Activated CD4-positive, alpha-beta T cell treated with anti-CD3 and anti-CD28 coated beads, Interleukin-10, Interleukin-2, amounts not matched to agents 100 ng/mL and 50 ng/mL, durations not matched to agents 16 hours and 8 hours (primary cell): ENCODE results near the gene TOLLIP.
"Not testable (repeated sequence)": the region's sequence is repeated elsewhere in the genome, so short reads cannot be mapped to it uniquely, and the experiment has no call there.

Experiments
- DNase-seq: peaks from one replicate; pipeline ENCODE4 v3.0.0-alpha.2; 2020

TOLLIP gene

DNA sequence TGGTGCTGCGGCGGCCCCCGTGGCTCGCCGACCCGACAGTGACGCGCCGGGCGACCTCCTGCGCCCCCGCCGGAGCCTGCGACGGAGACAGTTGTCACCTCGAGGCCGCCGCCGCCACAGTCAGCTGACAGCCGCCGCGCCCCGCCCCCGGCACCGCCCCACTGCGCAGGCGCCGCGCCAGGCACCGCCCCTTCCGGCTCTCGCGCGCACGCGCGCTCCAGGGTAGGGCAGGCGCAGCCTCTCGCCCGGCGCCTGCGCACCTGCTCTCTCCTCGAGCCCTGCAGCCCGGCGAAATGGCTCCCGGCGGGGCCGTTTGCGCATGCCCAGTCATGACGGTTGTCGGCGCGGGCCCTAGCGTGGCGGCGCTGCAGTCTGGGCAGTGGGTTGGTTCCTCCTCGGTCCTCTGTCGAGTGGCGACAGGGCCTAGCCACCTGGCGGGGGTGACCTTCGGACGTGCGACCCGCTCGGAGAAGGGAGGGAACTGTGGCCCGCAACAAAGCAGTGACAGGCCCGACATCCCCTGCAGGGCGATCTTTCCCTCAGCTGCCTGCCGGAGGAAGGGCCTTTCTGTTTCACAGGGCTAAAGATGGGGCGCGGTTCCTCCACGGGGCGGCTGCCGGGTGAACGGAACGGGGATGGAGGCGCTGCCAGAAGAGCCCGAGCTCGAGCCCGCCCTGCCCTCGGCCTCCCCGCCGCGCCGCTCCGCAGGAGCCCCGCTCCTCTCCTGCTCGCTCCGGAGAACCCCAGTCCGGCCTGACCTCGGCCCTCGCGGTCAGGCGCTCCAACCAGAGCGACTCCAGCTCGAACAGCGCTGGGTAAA, at the start of gene TOLLIP:
TSS of gene TOLLIP (minus strand) at position 135 of the 820 bp plus-strand sequence. CDS start at position 1, 134 bp downstream.
- DNase-seq = peak; percentile 98

- DNase-seq = not testable (repeated sequence)
Observed at GRCh38 chr11:1358931-1359330, 49.5 kb upstream of the TOLLIP start.

DNA sequence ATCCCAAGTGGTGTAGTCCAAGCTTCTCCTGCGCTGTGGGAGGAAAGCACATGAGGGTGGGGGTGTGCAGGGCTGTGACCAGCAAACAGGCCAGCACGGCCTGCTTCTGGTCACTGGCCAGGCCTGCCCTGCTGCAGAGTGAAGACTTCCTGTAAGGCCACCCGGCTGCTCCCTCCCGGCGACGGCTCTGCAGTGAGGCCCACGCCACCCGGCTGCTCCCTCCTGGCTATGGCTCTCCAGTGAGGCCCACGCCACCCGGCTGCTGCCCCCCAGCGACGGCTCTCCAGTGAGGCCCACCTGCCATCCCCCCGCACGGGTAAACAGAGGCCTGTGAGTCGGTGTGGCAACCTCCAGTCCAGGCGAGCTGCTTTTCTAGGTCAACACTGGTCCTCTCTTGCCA, 48.9 kb upstream of the TOLLIP start:
- no peak for DNase-seq

DNA sequence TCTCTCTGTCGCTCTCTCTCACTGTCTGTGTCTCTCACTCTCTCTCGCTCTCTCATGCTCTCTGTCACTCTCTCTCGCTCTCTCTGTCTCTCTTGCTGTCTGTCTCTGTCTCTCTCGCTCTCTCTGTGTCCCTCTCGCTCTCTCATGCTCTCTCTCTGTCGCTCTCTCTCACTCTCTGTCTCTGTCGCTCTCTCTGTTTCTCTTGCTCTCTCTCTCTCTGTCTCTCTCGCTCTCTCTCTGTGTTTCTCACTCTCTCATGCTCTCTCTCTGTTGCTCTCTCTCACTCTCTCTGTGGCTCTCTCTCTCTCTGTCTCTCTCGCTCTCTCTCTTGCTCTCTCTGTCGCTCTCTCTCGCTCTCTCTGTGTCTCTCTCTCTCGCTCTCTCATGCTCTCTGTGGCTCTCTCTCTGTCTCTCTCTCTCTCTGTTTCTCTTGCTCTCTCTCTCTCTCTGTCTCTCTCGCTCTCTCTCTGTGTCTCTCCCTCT, 47.1 kb upstream of the TOLLIP start:
- DNase-seq = no peak

- no peak for DNase-seq
Observed at GRCh38 chr11:1356007-1356435, 46.6 kb upstream of the TOLLIP start.

- no peak for DNase-seq
Observed at GRCh38 chr11:1354125-1354938, 44.9 kb upstream of the TOLLIP start.

DNA sequence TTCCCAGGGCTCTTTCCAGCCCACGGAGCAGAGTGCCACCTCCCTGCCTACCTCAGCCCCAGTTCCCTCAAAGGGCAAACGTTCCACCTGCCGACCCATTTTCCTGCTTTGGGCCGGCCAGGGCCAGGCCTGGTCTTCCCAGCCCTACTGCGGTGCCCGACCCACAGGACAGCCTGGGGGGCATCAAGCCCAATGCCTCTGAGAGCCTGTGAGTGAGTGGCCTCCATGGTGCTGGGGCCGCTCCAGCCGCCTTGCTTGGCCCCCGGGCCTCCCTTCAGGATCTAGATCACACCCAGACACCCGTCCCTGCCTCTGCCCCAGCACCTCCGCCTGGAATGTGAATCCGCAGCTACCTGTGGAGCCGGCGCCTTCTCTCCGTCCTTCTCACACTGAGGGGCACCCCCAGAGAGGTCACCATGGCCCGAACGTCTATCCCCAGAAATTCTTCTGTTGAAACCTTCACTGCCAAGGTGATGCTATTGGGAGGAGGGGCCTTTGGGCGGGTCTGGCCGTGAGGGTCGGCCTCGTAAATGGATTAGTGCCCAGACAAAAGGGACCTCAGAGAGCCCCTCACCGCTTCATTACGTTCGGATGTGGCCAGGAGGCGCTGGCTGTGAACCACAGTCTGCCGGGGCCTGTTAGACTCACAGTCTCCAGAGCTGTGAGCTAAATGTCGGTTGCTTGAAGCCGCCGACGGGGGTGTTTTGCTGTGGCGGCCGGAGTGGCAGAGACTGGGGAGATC, 44.1 kb upstream of the TOLLIP start:
- no peak for DNase-seq

GRCh38 chr11:1352696-1353382, 43.4 kb upstream of the TOLLIP start:
- DNase-seq = no peak

DNA sequence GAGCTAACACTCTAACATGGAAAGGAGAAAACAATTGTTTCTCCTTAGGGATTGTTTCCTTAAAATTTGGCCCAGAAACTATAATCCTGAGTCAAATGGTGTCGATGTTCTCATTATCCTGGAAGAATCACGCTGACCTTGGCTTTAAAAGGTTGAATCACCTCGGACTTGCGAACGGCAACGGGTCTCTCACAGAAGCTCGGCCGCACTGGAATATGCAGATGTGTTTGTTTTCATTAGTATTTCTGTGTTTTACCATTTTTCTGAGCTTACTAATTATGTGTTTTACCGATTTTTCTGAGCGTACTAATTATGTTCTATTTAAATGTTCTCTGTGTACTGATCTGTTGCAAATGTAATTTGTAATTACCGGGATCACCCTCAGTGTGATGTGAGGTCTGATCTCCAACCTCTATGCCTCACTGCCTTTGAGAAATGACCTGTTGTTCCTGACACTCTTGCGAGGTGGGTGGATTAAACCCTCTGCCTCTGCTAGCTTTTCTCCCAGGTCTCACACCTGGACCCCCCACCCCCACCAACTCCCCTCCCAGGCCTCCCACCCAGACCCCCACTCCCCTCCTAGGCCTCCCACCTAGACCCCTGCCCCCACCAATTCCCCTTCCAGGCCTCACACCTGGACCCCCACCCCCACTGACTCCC, 42.0 kb upstream of the TOLLIP start:
- no peak for DNase-seq

DNA sequence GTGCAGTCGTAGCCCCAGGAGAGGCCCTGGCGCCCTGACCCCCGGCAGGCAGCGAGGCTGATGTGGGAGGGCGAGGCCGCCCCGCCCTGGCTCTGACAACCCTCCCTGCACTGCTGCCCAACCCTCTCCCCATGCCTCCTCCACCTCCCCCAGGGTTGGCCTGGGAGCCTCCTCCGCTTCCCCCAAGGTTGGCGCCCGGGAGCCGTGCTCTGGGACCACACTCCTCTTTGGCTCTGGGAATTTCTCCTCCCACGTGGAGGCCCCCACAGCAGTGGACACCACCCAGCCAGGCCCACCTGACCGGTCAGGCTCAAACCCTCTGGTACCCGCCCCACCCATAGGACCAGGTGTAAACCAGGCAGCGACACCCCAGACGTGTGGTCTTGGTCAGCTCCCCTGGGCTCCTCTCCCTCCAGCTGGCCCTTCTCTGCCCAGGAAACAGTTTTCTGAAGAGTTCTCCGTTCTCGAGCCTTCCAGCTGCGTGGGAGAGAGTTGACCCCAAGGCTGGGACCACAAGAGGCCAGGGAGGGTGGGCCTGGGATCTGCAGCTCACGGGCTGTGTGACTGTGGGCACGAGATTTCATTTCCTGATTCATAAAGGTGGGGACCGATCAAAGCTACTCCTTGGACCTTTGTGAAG, 40.8 kb upstream of the TOLLIP start:
- DNase-seq = no peak

DNA sequence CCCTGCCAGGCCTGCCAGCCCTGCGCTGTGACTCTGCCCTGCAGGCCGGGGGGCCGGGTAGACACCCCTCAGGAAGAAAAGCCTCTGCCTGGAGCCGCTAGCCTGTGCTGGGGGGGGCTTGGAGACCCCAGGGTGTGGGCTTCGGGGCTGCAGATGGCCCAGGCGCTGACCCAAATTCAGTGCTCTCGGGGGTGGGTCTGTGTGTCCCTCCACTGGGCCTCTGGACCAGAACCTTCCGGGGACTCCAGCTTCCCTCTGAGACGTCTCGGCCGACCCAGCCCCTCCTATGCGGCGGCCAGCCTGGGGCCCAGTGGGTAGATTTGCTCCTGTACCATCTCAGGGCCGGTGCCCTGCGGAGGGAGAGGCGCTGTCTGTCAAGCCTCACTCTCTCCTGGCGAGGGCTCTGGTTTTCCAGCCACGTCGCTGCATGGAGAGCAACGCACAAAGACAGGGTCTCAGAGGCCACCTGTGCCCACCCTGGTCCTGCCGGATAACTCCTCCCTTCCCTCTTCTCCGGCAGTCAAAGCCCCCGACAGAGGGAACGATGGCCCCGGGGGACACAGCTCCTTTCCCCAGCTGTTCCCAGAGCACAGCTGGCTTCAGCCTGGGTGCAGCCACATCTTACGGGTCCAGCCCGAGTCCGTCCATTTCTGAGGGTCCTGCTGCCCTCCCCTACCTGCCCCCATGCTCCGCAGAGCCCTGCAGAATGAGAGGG, 40.1 kb upstream of the TOLLIP start:
- no peak for DNase-seq

DNA sequence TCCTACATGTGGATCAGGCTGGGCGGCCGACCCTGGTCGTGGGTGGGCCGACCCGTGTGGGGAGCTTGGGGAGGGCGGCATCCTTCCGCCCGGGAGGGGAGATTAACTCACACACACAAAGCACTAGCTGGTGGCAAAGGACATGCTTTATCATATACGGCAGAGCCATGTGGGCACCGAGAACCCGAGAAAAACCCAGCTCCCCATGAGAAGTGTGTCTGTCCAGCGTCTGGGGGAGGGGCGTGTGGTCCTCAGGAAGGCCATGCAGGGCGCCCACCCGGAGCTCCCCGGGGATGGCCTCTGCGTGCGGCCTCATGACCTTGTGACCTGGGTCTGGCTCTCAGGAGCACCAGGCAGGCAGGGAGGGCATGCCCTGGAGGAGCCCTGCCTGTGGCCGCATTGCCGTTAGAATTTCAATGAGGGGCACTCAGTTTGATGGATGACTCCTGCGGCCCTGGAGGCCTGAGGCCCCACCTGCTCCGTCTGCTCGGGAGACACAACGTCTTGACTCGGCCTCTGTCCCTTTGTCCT, 39.4 kb upstream of the TOLLIP start:
- DNase-seq = no peak

DNA sequence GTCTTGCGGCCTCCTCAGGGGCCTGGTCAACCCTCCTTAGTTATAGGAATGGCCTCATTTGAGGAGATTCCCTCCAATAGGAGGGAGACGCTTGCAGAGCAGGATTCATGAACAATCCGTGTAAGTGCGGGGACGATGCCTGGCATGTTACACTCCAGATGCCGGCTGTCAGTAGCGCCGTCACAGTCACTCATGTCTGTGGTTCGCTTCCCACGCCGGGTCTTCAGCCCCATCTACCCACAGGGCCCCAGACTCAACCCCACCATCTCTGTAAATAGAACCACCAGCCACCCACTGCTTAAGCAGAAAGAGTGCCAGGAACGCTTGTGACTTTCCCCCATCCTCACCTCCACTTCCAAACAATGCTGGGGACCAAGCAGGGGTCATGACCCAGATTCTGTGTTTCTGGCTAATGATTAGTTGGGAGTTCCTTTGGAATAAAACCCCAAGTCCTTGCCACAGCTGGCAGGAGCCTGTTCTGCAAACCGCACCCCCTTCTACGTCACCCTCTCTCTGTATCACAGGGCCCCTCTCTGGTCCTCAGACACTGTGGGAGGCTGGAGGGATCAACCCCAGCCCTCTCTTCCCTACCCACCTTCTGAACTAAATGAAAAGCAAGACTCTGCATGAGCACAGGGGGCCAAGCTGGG, 38.8 kb upstream of the TOLLIP start:
- DNase-seq = no peak

DNA sequence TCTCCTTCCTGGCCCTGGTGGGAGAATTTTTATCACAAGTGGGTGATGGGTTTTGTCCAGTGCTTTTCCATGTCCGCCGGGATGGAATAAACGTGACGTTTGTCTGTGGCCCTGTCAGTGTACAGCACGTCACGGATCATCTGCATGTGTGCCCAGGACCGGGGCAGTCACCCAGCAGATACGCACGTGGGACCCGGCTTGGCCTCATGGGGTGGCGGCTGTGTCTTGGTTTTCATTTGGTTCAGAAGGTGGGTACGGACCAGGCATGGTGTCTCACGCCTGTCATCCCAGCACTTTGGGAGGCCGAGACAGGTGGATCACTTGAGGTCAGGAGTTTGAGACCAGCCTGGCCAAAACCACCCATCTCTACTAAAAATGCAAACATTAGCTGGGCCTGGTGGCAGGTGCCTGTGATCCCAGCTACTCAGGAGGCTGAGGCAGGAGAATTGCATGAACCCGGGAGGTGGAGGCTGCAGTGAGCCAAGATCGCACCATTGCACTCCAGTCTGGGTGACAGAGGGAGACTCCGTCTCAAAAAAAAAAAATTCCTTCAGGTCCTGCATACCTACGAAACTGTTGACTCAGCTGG, 38.1 kb upstream of the TOLLIP start:
- DNase-seq = not testable (repeated sequence)

DNA sequence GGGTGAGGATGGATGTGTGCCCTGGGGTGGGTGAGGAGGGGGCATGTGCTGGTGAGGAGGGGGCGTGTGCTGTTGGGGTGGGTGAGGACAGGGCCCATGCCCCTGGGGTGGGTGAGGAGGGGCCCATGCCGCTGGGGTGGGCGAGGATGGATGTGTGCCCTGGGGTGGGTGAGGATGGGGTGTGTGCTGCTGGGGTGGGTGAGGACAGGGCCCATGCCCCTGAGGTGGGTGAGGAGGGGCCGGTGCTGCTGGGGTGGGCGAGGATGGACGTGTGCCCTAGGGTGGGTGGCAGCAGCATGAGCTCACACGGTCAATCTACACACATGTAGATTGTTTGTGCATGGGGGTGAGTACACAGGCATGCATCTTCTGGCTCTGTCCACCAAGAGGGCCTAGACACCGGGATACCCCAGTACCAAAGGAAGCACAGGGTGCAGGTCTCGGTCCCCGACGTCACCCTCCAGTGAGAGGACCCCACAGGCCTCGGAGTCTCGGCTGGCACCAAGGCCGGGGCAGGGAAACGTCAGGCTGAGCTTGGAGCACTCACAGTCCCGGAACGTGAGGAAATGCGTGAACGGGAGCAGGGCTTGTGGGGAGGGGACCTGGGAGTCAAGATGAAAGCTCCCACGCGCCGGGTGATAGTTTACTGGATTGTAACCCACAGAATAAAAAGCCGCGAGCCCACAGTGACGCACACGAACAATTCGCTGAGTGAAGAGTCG, 37.4 kb upstream of the TOLLIP start:
- no peak for DNase-seq

DNA sequence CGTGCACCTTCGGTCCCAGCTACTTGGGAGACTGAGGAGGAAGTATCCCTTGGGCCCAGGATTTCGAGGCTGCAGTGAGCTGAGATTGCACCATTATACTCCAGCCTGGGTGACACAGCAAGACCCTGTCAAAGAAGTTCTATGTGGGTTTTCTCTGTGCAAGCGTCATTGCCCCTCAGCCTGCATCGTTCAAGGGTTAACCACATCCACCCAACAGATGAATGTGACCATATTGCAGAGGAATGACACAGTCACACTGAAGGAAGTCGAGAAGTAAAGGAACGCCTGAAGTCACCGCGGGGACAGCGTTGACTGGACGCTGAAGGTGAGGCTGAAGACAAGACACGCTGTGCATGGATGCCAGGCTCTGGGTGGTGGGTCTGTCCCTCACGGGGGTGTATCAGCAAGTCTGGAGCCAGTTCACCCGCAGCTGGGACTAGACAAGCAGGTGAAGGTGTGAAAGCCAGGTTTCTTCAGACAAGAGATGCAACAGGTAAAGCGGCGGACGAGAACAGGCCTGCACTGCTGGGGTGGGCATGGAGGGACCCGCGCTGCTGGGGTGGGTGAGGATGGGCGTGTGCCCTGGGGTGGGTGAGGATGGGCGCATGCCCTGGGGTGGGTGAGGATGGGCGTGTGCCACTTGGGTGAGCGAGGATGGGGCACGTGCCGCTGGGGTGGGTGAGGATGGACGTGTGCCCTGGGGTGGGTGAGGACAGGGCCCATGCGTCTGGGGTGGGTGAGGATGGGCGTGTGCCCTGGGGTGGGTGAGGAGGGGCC, 36.5 kb upstream of the TOLLIP start:
- DNase-seq = no peak

DNA sequence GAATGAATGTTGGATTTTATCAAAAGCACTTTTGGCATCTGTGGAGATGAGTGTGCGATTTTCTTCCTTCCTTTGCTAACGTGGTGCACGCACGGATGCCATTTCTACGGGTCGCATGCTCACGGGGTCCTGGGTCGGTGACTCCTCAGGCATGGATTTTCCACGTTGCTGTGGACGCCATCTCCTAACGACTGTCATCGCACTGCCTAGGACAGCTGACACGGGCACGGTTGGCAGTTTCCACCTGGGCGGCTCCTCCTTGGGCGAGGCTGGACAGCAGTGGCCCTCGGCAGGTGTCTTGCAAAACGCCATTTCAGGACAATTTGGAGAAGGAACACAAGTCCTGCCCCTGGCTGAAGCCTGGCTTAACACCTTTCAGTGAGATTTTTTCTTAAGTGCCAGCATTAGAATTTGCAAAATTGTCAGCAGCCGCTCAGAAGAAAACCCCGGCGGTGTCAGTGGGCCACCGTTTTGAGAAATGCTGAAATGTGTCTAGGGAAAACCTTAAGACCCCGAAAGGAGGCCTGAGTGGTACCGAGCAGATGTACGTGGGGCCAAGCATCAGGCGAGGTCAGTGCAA, 34.7 kb upstream of the TOLLIP start:
- DNase-seq = no peak
